NCI-H2081 treated with DMSO at 0.1 percent for 48 hours (cell line): ENCODE data around the gene FUBP3.
"Not testable (repeated sequence)": the region's sequence is repeated elsewhere in the genome, so short reads cannot be mapped to it uniquely, and the experiment has no call there.

Experiments
- DNase-seq: peaks from one replicate; lab custom pipeline; 2025; lab: John Stamatoyannopoulos, UW

Gene FUBP3

DNA sequence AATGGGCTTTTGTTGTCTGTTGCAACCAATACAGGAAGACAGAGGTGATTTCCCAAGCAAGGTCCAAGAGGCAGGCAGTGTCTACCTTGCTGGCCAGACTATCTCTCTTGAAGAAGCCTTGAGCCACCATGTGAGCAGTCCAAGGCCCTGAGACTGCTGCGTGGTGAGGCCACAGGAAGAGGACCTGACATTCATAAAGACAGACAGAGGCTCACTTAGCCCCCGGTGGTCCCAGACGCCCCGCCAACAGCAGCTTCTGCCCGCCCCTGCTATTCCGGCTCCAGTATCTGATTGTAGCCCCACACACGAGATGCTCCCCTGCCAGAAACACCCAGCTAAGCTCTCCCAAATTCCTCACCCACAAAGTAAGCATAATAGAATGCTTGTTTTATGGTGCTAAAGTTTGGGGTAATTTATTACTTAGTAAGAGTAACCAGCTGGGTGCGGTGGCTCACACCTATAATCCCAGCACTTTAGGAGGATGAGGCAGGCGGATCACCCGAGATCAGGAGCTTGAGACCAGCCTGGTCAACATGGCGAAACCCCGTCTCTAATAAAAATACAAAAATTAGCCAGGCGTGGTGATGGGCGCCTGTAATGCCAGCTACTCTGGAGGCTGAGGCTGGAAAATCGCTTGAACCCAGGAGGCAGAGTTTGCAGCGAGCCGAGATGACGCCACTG lies 22.8 kb upstream of the FUBP3 start:
- DNase-seq = no peak

GRCh38 chr9:130557077-130557468 lies 22.3 kb upstream of the FUBP3 start:
- DNase-seq = no peak

DNA sequence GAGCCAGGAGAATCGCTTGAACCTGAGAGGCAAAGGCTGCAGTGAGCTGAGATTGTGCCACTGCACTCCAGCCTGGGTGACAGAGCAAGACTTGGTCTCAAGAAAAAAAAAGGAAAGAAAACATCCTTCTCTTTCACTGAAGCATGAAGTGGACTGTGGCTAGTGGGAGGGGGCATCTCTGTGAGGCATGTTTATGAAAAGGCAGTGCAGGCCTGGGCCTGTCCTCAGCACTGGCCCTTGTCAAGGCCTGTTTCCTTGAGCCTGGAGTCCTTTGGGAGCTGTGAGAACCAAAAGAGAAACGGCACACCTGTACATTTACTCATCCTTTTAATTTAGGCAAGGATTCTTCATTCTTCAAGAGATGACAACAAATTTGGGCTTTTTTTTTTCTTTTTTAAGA lies 18.3 kb upstream of the FUBP3 start:
- no peak for DNase-seq

DNA sequence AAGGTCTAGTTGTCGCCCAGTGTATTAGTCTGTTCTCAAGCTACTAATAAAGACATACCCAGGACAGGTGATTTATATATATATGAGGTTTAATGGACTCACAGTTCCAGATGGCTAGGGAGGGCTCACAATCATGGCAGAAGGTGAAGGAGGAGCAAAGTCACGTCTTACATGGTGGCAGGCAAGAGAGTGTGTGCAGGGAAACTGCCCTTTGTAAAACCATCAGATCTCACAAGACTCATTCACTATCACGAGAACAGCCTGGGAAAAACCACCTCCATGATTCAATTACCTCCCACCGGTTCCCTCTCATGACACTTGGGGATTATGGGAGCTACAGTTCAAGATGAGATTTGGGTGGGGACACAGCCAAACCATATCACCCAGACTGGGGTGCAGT lies 16.9 kb upstream of the FUBP3 start:
- not testable (repeated sequence) for DNase-seq

GRCh38 chr9:130563797-130564196 lies 15.6 kb upstream of the FUBP3 start:
- DNase-seq = no peak

DNA sequence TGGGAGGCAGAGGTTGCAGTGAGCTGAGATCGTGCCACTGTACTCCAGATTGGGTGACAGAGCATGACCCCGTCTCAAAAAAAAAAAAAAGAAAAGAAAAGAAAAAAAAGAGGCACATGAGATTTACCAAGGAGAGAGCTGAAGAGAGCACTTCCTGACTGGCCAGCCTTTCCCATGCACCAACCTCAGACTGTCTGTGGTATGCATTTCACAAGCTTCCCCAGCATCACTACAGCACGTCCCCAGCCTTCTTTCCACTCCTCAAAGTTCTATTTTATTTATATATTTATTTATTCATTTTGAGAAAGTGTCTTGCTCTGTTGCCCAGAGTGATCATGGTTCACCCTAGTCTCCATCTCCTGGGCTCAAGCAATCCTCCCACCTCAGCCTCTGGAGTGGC lies 13.6 kb upstream of the FUBP3 start:
- no peak for DNase-seq

GRCh38 chr9:130570208-130570607 lies 9.2 kb upstream of the FUBP3 start:
- DNase-seq = no peak

DNA sequence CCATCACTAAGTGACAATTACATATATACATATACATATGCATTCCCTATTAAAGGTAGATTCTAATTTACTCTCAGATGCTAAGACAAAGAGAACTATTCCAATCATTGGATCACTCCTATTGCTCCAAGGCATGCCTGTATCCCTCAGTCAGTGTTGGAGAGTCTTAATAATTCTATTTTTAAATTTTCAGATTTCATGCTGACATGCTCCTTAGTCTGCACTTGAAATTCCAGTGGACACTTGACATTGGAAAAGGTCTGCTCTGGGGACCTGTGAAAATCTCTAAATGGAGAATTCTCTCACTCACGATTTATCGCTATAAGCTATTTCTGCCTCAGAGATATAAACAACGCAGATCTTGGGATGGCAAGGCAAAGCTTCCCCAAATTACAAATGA lies 3.9 kb upstream of the FUBP3 start:
- DNase-seq = no peak

GRCh38 chr9:130576176-130576575 lies 3.2 kb upstream of the FUBP3 start:
- no peak for DNase-seq

DNA sequence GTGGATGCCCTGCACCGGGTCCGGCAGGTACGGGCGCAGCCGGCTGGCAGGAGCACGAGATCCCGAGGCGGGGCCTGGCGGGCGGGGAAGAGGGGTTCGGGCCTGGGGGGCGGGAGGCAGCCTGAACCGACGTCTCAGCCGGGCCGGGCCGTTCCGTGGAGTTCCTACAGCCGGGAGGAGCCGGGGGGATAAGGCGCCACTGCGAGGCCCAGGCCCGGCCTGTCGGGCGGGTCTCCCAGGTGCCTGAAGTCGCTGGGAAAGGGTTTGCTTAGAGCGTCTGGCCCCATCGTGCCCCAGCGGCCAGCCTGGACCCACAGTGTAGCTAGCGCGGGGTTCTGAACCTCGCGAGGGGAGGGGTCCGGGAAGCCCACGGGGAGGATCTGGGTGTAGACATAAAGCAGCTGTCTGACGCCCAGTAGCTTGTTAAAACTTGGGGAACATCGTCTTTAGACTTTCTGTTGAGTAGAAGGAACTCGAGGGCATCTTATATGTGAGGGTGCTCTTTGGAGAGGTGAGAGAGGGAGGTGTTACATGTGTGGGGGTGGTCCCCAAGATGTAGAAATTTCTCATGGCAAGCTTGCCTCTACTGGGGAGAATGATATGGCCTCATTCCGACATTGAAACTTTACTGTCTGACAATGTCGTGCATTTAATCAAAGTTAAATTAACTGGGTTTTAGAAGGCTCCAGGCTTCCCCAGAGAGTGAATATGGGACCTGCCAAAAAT lies 524 bp downstream of the FUBP3 start:
- no peak for DNase-seq

DNA sequence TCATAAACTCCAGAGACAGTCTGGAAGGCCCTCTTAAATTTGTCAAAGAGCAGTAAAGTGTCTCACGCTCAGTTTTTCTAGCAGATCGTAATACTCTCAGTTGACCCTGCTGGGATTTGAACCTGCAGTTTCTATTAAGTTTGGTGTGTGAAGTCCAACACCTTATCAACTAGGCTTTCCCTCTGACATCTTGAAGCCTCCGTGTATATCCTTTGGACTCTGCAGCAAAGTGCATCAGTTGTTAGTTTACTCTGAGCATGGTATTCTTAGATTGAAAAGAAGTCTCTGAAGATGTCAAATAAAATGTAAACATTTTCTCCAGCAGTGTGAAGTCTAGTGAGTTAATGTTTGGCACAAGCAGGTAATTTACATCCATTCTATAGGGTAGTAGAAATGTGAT lies 2.4 kb downstream of the FUBP3 start:
- DNase-seq = no peak

- no peak for DNase-seq
Observed at GRCh38 chr9:130583271-130583670, 3.9 kb downstream of the FUBP3 start.

- DNase-seq = no peak
Observed at GRCh38 chr9:130587921-130588320, 8.5 kb downstream of the FUBP3 start.

GRCh38 chr9:130588416-130588815 lies 9.0 kb downstream of the FUBP3 start:
- no peak for DNase-seq

GRCh38 chr9:130589754-130590153 lies 10.4 kb downstream of the FUBP3 start:
- no peak for DNase-seq

- no peak for DNase-seq
Observed at GRCh38 chr9:130590305-130590704, 10.9 kb downstream of the FUBP3 start.

DNA sequence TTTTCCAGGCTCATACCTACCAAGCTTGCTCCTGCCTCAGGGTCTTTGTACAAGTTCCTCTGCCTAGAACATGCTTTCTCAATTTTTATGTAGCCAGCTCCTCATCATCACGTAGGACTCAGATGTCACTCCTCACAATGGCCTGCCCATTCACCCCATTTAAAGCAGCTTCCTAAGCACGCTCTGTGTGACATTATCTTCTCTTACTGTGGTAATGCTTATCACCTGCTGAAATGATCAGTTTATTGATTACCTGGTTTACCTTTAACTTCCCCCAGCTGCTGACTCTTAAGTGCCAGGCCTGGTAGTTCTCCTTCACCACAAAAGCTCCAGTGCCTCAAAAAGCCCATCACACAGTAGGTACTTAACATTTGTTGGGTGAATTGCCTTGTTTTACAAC lies 13.6 kb downstream of the FUBP3 start:
- DNase-seq = no peak

DNA sequence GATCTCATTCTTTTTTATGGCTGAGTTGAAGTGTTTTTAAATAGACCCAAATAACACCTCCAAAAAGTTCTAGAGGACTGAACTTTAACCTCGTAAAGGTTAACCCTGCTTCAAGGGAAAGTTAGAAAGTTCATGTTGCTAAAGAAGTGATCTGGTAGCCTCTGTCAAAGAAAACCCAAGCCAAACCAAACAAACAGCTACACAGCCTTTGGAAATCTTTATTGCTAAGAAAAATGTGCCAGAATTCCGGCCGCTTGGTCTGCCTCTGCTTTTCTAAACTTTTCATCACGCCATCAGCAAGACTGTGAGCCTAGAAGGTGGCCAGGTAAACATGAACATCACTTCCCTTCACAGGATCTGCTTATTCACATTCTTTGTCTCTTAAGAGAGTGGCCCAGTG lies 17.9 kb downstream of the FUBP3 start:
- DNase-seq = no peak

DNA sequence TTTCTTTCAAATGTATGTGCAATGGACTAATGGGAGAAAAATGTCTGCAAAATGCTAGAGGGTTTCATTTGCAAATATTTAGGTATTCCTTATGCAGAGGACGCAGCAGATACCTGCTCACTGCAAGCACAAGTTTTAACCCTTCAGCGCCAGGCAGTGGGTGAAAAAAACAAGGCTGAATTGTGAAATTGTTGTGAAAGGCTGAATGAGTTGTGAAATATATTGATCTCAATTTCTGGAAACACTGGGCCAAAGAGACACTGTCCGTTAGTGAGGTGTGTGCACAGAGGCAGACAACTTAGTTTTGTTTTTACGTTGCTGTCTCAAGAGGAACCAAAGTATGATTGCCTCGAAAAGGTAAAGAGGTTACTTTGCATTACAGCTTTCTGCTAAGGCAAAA lies 18.8 kb downstream of the FUBP3 start:
- no peak for DNase-seq

GRCh38 chr9:130599625-130600024 lies 20.2 kb downstream of the FUBP3 start:
- DNase-seq = no peak

- DNase-seq = no peak
Observed at GRCh38 chr9:130601100-130601499, 21.7 kb downstream of the FUBP3 start.

DNA sequence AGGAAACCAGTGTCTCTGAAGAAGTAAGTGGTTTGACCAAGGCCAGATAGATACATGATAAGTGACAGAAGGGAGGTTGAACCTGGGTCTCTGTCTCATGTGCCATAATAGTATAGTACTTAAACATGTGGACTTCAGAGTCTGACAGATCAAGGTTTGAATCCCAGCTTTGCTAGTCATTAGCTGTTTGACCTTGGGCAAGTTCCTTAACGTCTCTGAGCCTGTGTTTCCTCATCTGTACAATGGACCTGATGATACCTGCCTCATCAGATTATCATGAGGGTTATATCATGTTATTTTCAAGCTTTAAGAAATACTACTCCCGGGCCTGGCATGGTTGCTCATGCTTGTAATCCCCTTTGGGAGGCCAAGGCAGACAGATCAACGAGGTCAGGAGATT lies 24.9 kb downstream of the FUBP3 start:
- DNase-seq = no peak

GRCh38 chr9:130606887-130607600 lies 27.7 kb downstream of the FUBP3 start:
- no peak for DNase-seq
